ENCODE data around the gene IFITM2. TPM values are rescaled to one million over a fixed set of nuclear protein-coding genes. Genes with fewer than 3 reads are reported as not detected.

The IFITM2 gene
- total RNA-seq, 1 experiment from 2014 or later = 421 TPM

GRCh38 chr11:266676-267439 lies 40.8 kb upstream of the IFITM2 start:
- Histone ChIP-seq H4K20me1 (ENCODE audit: control insufficient read depth, insufficient read depth, insufficient read length) (no peaks in the 10 kb centered on the region), H2BK120ac (ENCODE audit: low read depth, low read length, poor library complexity, severe bottlenecking) (no peak overlapping the region), H3T11ph (ENCODE audit: low read length) (no peak overlapping the region), H3K4me2 (ENCODE audit: insufficient read depth, insufficient read length, low read length) (no peak overlapping the region), H3K56ac (ENCODE audit: insufficient read length, low read depth, low read length) (no peak overlapping the region), H2BK5ac (ENCODE audit: insufficient read length, low read length) (no peak overlapping the region), H2BK15ac (ENCODE audit: low read depth, low read length) (no peak overlapping the region), H4K5ac (ENCODE audit: insufficient read length, low read depth, low read length) (no peak overlapping the region), H2AFZ (ENCODE audit: low read length) (no peak overlapping the region), H3K79me1 (ENCODE audit: insufficient read depth, low read depth, low read length, poor library complexity, severe bottlenecking) (no peaks in the 10 kb centered on the region), H4K8ac (replicated peaks; ENCODE audit: insufficient read length, low read depth, low read length) (no peak overlapping the region), H3K23ac (ENCODE audit: insufficient read length, low read depth, low read length) (no peak overlapping the region), H3K79me2 (ENCODE audit: insufficient read depth, low read length) (no peaks in the 10 kb centered on the region), H3K14ac (ENCODE audit: insufficient read depth, low read length) (no peak overlapping the region), H2BK12ac (ENCODE audit: insufficient read length, low read depth, low read length) (no peak overlapping the region), H2AK5ac (ENCODE audit: insufficient read length, low read length) (no peak overlapping the region), H3K4ac (ENCODE audit: low read depth, low read length) (no peak overlapping the region), H3K27me3 (ENCODE audit: insufficient read depth, low read length) (no peaks in the 10 kb centered on the region), H3K27ac (ENCODE audit: insufficient read length, low read depth, low read length) (no peak overlapping the region), H3K9ac (ENCODE audit: extremely low read depth, insufficient read length, low read length) (no peak overlapping the region), H2BK20ac (ENCODE audit: low read depth, low read length, poor library complexity, severe bottlenecking) (no peak overlapping the region), H3K4me1 (ENCODE audit: insufficient read depth, low read length) (peaks cover 6% of the 10 kb centered on the region), H3K23me2 (ENCODE audit: insufficient read length, low read depth, low read length, poor library complexity, severe bottlenecking) (no peaks in the 10 kb centered on the region), H3K18ac (ENCODE audit: insufficient read length, low read depth, low read length) (no peak overlapping the region), H3K9me3 (ENCODE audit: control insufficient read depth, low read depth, low read length) (no peaks in the 10 kb centered on the region), H4K91ac (ENCODE audit: insufficient read length, low read depth, low read length) (no peak overlapping the region)
- Mint-ChIP-seq H3K4me3 (no peak overlapping the region), H3K9me3 (peaks cover 26 to 27% of the 10 kb centered on the region in 2 experiments), H3K4me1 (peaks cover 23 to 27% of the 10 kb centered on the region in 2 experiments), H3K36me3 (ENCODE audit: insufficient read depth in 1 of 3, low read depth in 3 of 3) (peaks cover 0 to 6% (median 3%) of the 10 kb centered on the region in 3 experiments; a peak in 4 of 7 replicates), H3K27ac (no peak overlapping the region), H3K27me3 (ENCODE audit: low read depth) (peaks cover 5% of the 10 kb centered on the region)
- TF ChIP-seq CTCF (conservative IDR thresholded peaks at IDR 0.05) = no peak
- DNase-seq = no peak
- WGBS (ENCODE audit: extremely low coverage, insufficient read length, low lambda C conversion rate) = no CpG with 5 or more reads among the region's 13 CpGs
